K562 (cell line): ENCODE results near the gene MLX. TPM values are rescaled to one million over a fixed set of nuclear protein-coding genes. Genes with fewer than 3 reads are reported as not detected.

Experiments used
- BHLHE40 ChIP-seq: IDR thresholded peaks from 2 replicates; pipeline ENCODE4 v1.6.1; 2011; ENCODE audit warnings: low read length, improper control_type of control experiment
- CBX3 ChIP-seq, 2 experiments: IDR thresholded peaks; 1 replicate in 1 of 2; 2 replicates in 1 of 2; pipeline ENCODE4 v1.6.1; 2012; ENCODE audit warnings: inconsistent platforms in 2 of 2, low read length in 2 of 2, borderline replicate concordance in 1 of 2, control low read depth in 1 of 2
- CHCHD3 ChIP-seq: fragments of 250-450 bp; sonication (Bioruptor Pico); IDR thresholded peaks from 2 replicates; pipeline ENCODE4 v2.1.2; 2022; ENCODE audit warnings: mild to moderate bottlenecking
- DMBX1 ChIP-seq: fragments of 250-450 bp; sonication (Bioruptor Pico); IDR thresholded peaks from 2 replicates; pipeline ENCODE4 v1.8.0; 2022; ENCODE audit warnings: inconsistent platforms, mild to moderate bottlenecking, moderate library complexity, borderline replicate concordance
- HIVEP1 ChIP-seq: fragments of 250-450 bp; sonication (Bioruptor Pico); IDR thresholded peaks from 2 replicates; pipeline ENCODE4 v1.4.0; 2020; ENCODE audit warnings: mild to moderate bottlenecking
- HOXB6 ChIP-seq: fragments of 250-450 bp; sonication (Bioruptor Pico); IDR thresholded peaks from 2 replicates; pipeline ENCODE4 v1.5.1; 2022; ENCODE audit warnings: mild to moderate bottlenecking, borderline replicate concordance
- KLF10 ChIP-seq: fragments of 250-450 bp; sonication (Bioruptor Pico); IDR thresholded peaks from 2 replicates; pipeline ENCODE4 v1.6.1; 2021; ENCODE audit warnings: matching md5 sums
- LEF1 ChIP-seq: fragments of 450-650 bp; IDR thresholded peaks from 2 replicates; pipeline ENCODE4 v1.6.1; 2016; ENCODE audit warnings: mild to moderate bottlenecking
- NFE2 ChIP-seq: IDR thresholded peaks from 2 replicates; pipeline ENCODE4 v1.6.1; 2014; ENCODE audit warnings: antibody characterized with exemption, low read depth
- PHTF2 ChIP-seq: fragments of 250-450 bp; sonication (Bioruptor Pico); IDR thresholded peaks from 2 replicates; pipeline ENCODE4 v1.5.0; 2021; ENCODE audit warnings: mild to moderate bottlenecking
- TAL1 ChIP-seq: fragments of 450-650 bp; IDR thresholded peaks from 2 replicates; pipeline ENCODE4 v1.6.1; 2016; ENCODE audit warnings: mild to moderate bottlenecking
- TEAD2 ChIP-seq: fragments of 450-650 bp; IDR thresholded peaks from 2 replicates; pipeline ENCODE4 v1.6.1; 2016; ENCODE audit warnings: missing genetic modification characterization, control low read depth, missing compliant biosample characterization
- UBTF ChIP-seq, 2 experiments: IDR thresholded peaks; 2 replicates each; pipeline ENCODE4 v1.6.1; 2012; ENCODE audit warnings: improper control_type of control experiment in 2 of 2, low read depth in 2 of 2, low read length in 2 of 2, borderline replicate concordance in 1 of 2
- ZBED1 ChIP-seq: IDR thresholded peaks from 2 replicates; pipeline ENCODE4 v1.6.1; 2014
- ZNF445 ChIP-seq: fragments of 250-450 bp; sonication (Bioruptor Pico); IDR thresholded peaks from 2 replicates; pipeline ENCODE4 v1.4.0; 2020; ENCODE audit warnings: low read depth, mild to moderate bottlenecking, moderate library complexity
- ZNF589 ChIP-seq: fragments of 200-800 bp; sonication (Bioruptor generic); IDR thresholded peaks from 2 replicates; pipeline ENCODE4 v1.6.1; 2016; ENCODE audit warnings: low read depth, missing genetic modification characterization, missing compliant biosample characterization
- polyA plus RNA-seq, 8 experiments: library from polyadenylated mRNA; depleted of rRNA in 4 of 8; stranded (reverse) in 5 of 8; unstranded in 3 of 8; fragments of >200 nt; fragmentation: Nextera tagmentation in 2 of 8; fragmentation: Illumina TruSeq in 1 of 8; extraction: Ambion mirVana in 2 of 8; extraction: Trizol in 1 of 8; gene quantifications; 2 replicates each; pipeline versions ENCODE4 v1.2.1 to v1.2.3, GENCODE V29; 2011 to 2014; ENCODE audit warnings: inconsistent platforms in 1 of 8, missing spikeins in 1 of 8
- total RNA-seq, 7 experiments: library from RNA; depleted of rRNA in 6 of 7; stranded (reverse); fragments of >200 nt in 6 of 7; fragmentation: Illumina TruSeq in 2 of 7; extraction: Trizol in 2 of 7; gene quantifications; 2 replicates each; pipeline versions ENCODE4 v1.2.1 to v1.2.3, GENCODE V29; 2011 to 2021; ENCODE audit warnings: low replicate concordance in 1 of 7
- TF ChIP-seq, protein P1 (sequence below): fragments of 450-650 bp; IDR thresholded peaks from 2 replicates; pipeline ENCODE4 v1.6.1; 2016; ENCODE audit warnings: low read depth, mild to moderate bottlenecking, moderate library complexity
- TF ChIP-seq, protein P2 (sequence below): fragments of 250-450 bp; sonication (Bioruptor Pico); IDR thresholded peaks from 2 replicates; pipeline ENCODE4 v1.8.0; 2021; ENCODE audit warnings: borderline replicate concordance, mild to moderate bottlenecking, moderate library complexity; ENCODE audit not compliant: poor library complexity, severe bottlenecking
- TF ChIP-seq, protein P3 (sequence below): fragments of 250-450 bp; sonication (Bioruptor Pico); IDR thresholded peaks from 2 replicates; pipeline ENCODE4 v1.5.0; 2021; ENCODE audit warnings: mild to moderate bottlenecking, borderline replicate concordance

MLX gene
- total and polyA plus RNA-seq, 9 of the 15 experiments (the other 6 are each of a cell fraction or from before 2014, with no cell fraction given), result 42.9 to 100 (median 58.9) TPM

DNA sequence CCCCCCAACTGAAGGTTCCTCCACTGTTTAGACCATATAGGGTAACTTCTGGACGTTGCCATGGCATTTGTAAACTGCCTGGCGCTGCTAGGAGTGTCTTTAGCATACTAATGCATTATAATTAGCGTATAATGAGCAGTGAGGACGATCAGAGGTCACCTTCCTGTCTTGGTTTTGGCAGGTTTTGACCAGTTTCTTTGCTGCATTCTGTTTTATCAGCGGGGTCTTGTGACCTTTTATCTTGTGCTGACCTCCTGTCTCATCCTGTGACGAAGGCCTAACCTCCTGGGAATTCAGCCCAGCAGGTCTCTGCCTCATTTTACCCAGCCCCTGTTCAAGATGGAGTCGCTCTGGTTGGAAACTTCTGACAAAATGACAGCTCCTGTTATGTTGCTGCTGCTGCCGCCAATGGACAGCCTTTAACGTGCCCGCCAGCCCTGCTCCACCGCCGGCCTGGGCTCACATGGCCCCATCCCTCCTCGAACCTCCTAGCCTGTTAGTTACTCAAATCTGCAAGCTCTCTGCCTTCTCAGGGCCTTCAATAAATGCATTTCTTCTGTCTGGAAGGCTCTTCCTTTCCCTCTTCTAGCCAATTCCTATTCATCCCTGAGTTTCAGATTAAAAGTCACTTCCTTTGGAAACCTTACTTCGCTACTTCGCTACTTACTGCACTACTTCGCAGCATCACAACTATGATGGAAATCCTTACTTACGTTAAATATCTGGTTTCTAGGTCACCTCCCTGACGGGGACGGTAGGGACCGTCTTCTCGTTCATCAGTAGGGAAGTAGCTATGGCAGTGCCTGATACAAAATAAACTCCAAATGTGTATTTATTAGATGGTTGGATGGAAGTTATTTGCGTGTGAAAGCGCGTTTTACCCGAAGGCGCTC is 31.5 kb upstream of the MLX start (continued):
- TF ChIP-seq, protein P1, sequence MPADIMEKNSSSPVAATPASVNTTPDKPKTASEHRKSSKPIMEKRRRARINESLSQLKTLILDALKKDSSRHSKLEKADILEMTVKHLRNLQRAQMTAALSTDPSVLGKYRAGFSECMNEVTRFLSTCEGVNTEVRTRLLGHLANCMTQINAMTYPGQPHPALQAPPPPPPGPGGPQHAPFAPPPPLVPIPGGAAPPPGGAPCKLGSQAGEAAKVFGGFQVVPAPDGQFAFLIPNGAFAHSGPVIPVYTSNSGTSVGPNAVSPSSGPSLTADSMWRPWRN, result no peak
- TF ChIP-seq NFE2 (no peak), ZNF445 (CRISPR knock-in tag) (peak; percentile 86; the same call in 1 of the 2 replicates), DMBX1 (CRISPR knock-in tag) (peak; percentile 99), HIVEP1 (CRISPR knock-in tag) (peak; percentile 97), BHLHE40 (no peak), HOXB6 (CRISPR knock-in tag) (peak; percentile 61; the same call in 1 of the 2 replicates), PHTF2 (CRISPR knock-in tag) (peak; percentile 93), LEF1 (0 out of 2 replicates have a peak, but pooled peaks have one; percentile 56), UBTF (IDR thresholded peaks at IDR 0.05; ENCODE audit: borderline replicate concordance in 1 of 2, low read depth in 2 of 2, low read length in 2 of 2) (peak in 1 of 2 experiments; percentile 26; a peak in 1 of 4 replicates), KLF10 (peak; percentile 43; the same call in 1 of the 2 replicates), ZNF589 (peak; percentile 99), TAL1 (no peak), CHCHD3 (CRISPR knock-in tag) (no peak), ZBED1 (no peak), CBX3 (IDR thresholded peaks at IDR 0.05; ENCODE audit: borderline replicate concordance in 1 of 2, low read length in 2 of 2) (no peak), TEAD2 (tag) (peak; percentile 90)
- TF ChIP-seq, protein P2, sequence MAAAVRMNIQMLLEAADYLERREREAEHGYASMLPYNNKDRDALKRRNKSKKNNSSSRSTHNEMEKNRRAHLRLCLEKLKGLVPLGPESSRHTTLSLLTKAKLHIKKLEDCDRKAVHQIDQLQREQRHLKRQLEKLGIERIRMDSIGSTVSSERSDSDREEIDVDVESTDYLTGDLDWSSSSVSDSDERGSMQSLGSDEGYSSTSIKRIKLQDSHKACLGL (CRISPR knock-in tag), result peak; percentile 76
- TF ChIP-seq, protein P3, sequence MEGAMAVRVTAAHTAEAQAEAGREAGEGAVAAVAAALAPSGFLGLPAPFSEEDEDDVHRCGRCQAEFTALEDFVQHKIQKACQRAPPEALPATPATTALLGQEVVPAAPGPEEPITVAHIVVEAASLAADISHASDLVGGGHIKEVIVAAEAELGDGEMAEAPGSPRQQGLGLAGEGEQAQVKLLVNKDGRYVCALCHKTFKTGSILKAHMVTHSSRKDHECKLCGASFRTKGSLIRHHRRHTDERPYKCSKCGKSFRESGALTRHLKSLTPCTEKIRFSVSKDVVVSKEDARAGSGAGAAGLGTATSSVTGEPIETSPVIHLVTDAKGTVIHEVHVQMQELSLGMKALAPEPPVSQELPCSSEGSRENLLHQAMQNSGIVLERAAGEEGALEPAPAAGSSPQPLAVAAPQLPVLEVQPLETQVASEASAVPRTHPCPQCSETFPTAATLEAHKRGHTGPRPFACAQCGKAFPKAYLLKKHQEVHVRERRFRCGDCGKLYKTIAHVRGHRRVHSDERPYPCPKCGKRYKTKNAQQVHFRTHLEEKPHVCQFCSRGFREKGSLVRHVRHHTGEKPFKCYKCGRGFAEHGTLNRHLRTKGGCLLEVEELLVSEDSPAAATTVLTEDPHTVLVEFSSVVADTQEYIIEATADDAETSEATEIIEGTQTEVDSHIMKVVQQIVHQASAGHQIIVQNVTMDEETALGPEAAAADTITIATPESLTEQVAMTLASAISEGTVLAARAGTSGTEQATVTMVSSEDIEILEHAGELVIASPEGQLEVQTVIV, result peak; percentile 83
